ENCODE measurements around the gene RFTN1.

DNA sequence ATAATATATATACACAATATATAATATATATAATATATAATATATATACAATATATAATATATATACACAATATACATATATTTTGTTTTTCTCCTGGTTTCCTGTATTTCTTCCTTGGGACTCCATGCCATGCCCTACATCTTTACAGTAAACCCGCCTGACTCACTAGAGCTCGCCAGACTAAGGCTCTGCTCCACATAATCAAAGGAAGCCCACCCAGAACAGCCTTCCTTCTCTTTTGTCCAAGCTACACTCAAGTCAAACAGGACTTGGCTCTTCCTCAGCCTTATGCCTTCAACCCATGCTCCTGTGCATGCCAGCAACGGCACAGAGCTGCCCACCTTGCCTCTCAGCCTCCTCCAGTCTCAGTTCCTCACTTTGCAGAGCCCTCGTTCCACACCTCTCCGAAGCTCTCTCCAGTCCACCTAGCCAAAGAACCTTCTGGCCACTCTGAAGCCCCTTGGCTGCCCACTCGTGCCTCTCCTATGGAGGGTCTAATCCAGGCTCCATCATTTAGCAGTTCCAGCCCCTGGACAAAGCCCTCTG, 109.1 kb downstream of the RFTN1 start:
- TF ChIP-seq POLR2A (IDR thresholded peaks at IDR 0.05; ENCODE audit: low read length) (no peak), GATA1 (IDR thresholded peaks at IDR 0.05; ENCODE audit: low read depth, low read length) (no peak)
